Fibroblast of villous mesenchyme (primary cell): ENCODE results near the gene COL4A2. TPM values are rescaled to one million over a fixed set of nuclear protein-coding genes. Genes with fewer than 3 reads are reported as not detected.
"Not testable (repeated sequence)": the region's sequence is repeated elsewhere in the genome, so short reads cannot be mapped to it uniquely, and the experiment has no call there.

ENCODE experiments used
- DNase-seq: peaks from one replicate; pipeline ENCODE4 v3.0.0-alpha.2; 2010; ENCODE audit warnings: low read depth
- H3K4me3 ChIP-seq: 2 replicates; pipeline ENCODE4 v1.5.1; 2011; ENCODE audit warnings: low read depth, mild to moderate bottlenecking, low read length
- CTCF ChIP-seq: IDR thresholded peaks from 2 replicates; pipeline ENCODE4 v1.5.1; 2012; ENCODE audit warnings: low read depth, mild to moderate bottlenecking, low read length; ENCODE audit not compliant: insufficient read depth
- total RNA-seq: library from RNA; depleted of rRNA; stranded (reverse); fragments of >200 nt; gene quantifications from 2 replicates; pipeline ENCODE4 v1.2.3, GENCODE V29; 2012

The COL4A2 gene
- total RNA-seq, 1 donor, result 756 TPM

GRCh38 chr13:110525328-110526319 lies 218.5 kb downstream of the COL4A2 start:
- no peak for TF ChIP-seq CTCF
- DNase-seq, result no peak
- H3K4me3 ChIP-seq, result no peak overlapping the region

GRCh38 chr13:110528371-110528770 lies 221.3 kb downstream of the COL4A2 start:
- H3K4me3 ChIP-seq, result no peak overlapping the region

GRCh38 chr13:110528911-110529310 lies 221.8 kb downstream of the COL4A2 start:
- H3K4me3 ChIP-seq, result no peak overlapping the region
- DNase-seq, result no peak
- no peak for TF ChIP-seq CTCF

More at GRCh38 chr13:110528371-110528770, 221.3 kb downstream of the COL4A2 start:
- peak; percentile 98 for DNase-seq
- no peak for TF ChIP-seq CTCF

- no peak overlapping the region for H3K4me3 ChIP-seq
- DNase-seq, result no peak
- TF ChIP-seq CTCF, result no peak
Observed at GRCh38 chr13:110529522-110530311, 222.6 kb downstream of the COL4A2 start.

- no peak overlapping the region for H3K4me3 ChIP-seq
- no peak for TF ChIP-seq CTCF
- no peak for DNase-seq
Observed at GRCh38 chr13:110531100-110531499, 224.0 kb downstream of the COL4A2 start.

- DNase-seq, result no peak
- TF ChIP-seq CTCF, result no peak
- H3K4me3 ChIP-seq, result no peak overlapping the region
Observed at GRCh38 chr13:110531671-110532083, 224.6 kb downstream of the COL4A2 start.

- DNase-seq, H3K4me3 ChIP-seq: not testable (repeated sequence)
Observed at GRCh38 chr13:110532258-110532657, 225.2 kb downstream of the COL4A2 start.
